Panc1 (cell line): ENCODE measurements around the gene SP100.

ENCODE experiments used
- CTCF ChIP-seq: fragments of 450-650 bp; IDR thresholded peaks from 2 replicates; pipeline ENCODE4 v1.5.1; 2017; ENCODE audit warnings: mild to moderate bottlenecking
- POLR2AphosphoS5 ChIP-seq: IDR thresholded peaks from 2 replicates; pipeline ENCODE4 v1.6.1; 2012; ENCODE audit warnings: mild to moderate bottlenecking, low read depth, low read length, moderate library complexity
- TCF7L2 ChIP-seq: IDR thresholded peaks from 2 replicates; pipeline ENCODE4 v1.6.1; 2011; ENCODE audit warnings: mild to moderate bottlenecking, low read depth, low read length, inconsistent platforms
- TF ChIP-seq, protein P1 (sequence below), 2 experiments: IDR thresholded peaks; 2 replicates each; pipeline ENCODE4 v1.6.1; 2011 to 2012; ENCODE audit warnings: low read depth in 2 of 2, control low read depth in 1 of 2, low read length in 1 of 2, mild to moderate bottlenecking in 1 of 2, moderate library complexity in 1 of 2; ENCODE audit not compliant: insufficient read depth in 1 of 2

- TF ChIP-seq POLR2AphosphoS5, result no peak
- TF ChIP-seq TCF7L2, result no peak
- TF ChIP-seq CTCF, result no peak
- TF ChIP-seq, protein P1, sequence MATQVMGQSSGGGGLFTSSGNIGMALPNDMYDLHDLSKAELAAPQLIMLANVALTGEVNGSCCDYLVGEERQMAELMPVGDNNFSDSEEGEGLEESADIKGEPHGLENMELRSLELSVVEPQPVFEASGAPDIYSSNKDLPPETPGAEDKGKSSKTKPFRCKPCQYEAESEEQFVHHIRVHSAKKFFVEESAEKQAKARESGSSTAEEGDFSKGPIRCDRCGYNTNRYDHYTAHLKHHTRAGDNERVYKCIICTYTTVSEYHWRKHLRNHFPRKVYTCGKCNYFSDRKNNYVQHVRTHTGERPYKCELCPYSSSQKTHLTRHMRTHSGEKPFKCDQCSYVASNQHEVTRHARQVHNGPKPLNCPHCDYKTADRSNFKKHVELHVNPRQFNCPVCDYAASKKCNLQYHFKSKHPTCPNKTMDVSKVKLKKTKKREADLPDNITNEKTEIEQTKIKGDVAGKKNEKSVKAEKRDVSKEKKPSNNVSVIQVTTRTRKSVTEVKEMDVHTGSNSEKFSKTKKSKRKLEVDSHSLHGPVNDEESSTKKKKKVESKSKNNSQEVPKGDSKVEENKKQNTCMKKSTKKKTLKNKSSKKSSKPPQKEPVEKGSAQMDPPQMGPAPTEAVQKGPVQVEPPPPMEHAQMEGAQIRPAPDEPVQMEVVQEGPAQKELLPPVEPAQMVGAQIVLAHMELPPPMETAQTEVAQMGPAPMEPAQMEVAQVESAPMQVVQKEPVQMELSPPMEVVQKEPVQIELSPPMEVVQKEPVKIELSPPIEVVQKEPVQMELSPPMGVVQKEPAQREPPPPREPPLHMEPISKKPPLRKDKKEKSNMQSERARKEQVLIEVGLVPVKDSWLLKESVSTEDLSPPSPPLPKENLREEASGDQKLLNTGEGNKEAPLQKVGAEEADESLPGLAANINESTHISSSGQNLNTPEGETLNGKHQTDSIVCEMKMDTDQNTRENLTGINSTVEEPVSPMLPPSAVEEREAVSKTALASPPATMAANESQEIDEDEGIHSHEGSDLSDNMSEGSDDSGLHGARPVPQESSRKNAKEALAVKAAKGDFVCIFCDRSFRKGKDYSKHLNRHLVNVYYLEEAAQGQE (IDR thresholded peaks at IDR 0.05; ENCODE audit: insufficient read depth in 1 of 2, low read depth in 2 of 2, low read length in 1 of 2), result no peak
Measured at GRCh38 chr2:230457073-230457768, 41.2 kb downstream of the SP100 start.
